WTC11 (cell line): Measurements from ENCODE around the gene TSSK2. TPM values are rescaled to one million over a fixed set of nuclear protein-coding genes. Genes with fewer than 3 reads are reported as not detected.

ENCODE experiments used
- ATAC-seq: fragments of 200-7000 bp; cut with Tn5 transposase; 2 replicates; pipeline ENCODE4 v1.10.0; 2021; ENCODE audit warnings: mild to moderate bottlenecking, moderate library complexity
- CTCF ChIA-PET: fragments of 300-600 bp; sonication (Branson Sonifier 250); formaldehyde crosslinking; loops from one replicate; lab custom pipeline; 2021; ENCODE audit warnings: antibody characterized with exemption; lab: Charles Lee
- POLR2A ChIA-PET: fragments of 350-600 bp; sonication (Branson Sonifier 250); formaldehyde crosslinking; loops from one replicate; lab custom pipeline; 2021; ENCODE audit warnings: antibody characterized with exemption; lab: Charles Lee
- DNase-seq: peaks from one replicate; pipeline ENCODE4 v3.0.0; 2021; ENCODE audit warnings: low spot score
- H3K27ac Mint-ChIP-seq: 2 replicates; pipeline ENCODE4 v1.8.0; 2021; ENCODE audit warnings: mixed read lengths
- H3K27me3 Mint-ChIP-seq: 2 replicates; pipeline ENCODE4 v1.8.0; 2021; ENCODE audit warnings: low read depth, mild to moderate bottlenecking, moderate library complexity, mixed read lengths
- H3K36me3 Mint-ChIP-seq: 2 replicates; pipeline ENCODE4 v1.8.0; 2021; ENCODE audit warnings: mixed read lengths
- H3K4me1 Mint-ChIP-seq: 2 replicates; pipeline ENCODE4 v1.8.0; 2022; ENCODE audit warnings: mixed read lengths
- H3K4me3 Mint-ChIP-seq: 2 replicates; pipeline ENCODE4 v1.8.0; 2021; ENCODE audit warnings: mild to moderate bottlenecking, moderate library complexity, mixed read lengths
- H3K9me3 Mint-ChIP-seq: 2 replicates; pipeline ENCODE4 v1.8.0; 2021; ENCODE audit warnings: mixed read lengths
- CREB1 ChIP-seq: sonication (generic); formaldehyde crosslinking; IDR thresholded peaks from 2 replicates; pipeline ENCODE4 v1.8.0; 2023; ENCODE audit warnings: mild to moderate bottlenecking, missing genetic modification reagents
- EMX1 ChIP-seq: fragments of 250-450 bp; sonication (Bioruptor Pico); IDR thresholded peaks from 2 replicates; pipeline ENCODE4 v1.8.0; 2021; ENCODE audit warnings: mild to moderate bottlenecking
- FOXK1 ChIP-seq: sonication (generic); formaldehyde crosslinking; IDR thresholded peaks from 2 replicates; pipeline ENCODE4 v1.8.0; 2022; ENCODE audit warnings: mild to moderate bottlenecking, moderate library complexity, missing genetic modification reagents
- NFATC4 ChIP-seq: fragments of 250-450 bp; sonication (Bioruptor Pico); IDR thresholded peaks from 2 replicates; pipeline ENCODE4 v1.9.0; 2021; ENCODE audit warnings: mild to moderate bottlenecking
- NR1H2 ChIP-seq: sonication (generic); formaldehyde crosslinking; IDR thresholded peaks from 2 replicates; pipeline ENCODE4 v1.9.0; 2021; ENCODE audit warnings: mild to moderate bottlenecking, moderate library complexity, missing genetic modification reagents
- OVOL2 ChIP-seq: fragments of 250-450 bp; sonication (Bioruptor Pico); IDR thresholded peaks from 2 replicates; pipeline ENCODE4 v1.9.0; 2021; ENCODE audit warnings: mild to moderate bottlenecking, borderline replicate concordance
- PRRX2 ChIP-seq: fragments of 250-450 bp; sonication (Bioruptor Pico); IDR thresholded peaks from 2 replicates; pipeline ENCODE4 v1.8.0; 2021; ENCODE audit warnings: mild to moderate bottlenecking
- TEAD1 ChIP-seq: sonication (generic); formaldehyde crosslinking; IDR thresholded peaks from 2 replicates; pipeline ENCODE4 v1.8.0; 2022; ENCODE audit warnings: mild to moderate bottlenecking, missing genetic modification reagents
- TEAD4 ChIP-seq: sonication (generic); formaldehyde crosslinking; IDR thresholded peaks from 2 replicates; pipeline ENCODE4 v1.8.0; 2022; ENCODE audit warnings: mild to moderate bottlenecking, missing genetic modification reagents
- ZNF121 ChIP-seq: sonication (generic); formaldehyde crosslinking; IDR thresholded peaks from 2 replicates; pipeline ENCODE4 v1.8.0; 2023; ENCODE audit warnings: missing genetic modification reagents
- ZNF138 ChIP-seq: sonication (generic); formaldehyde crosslinking; conservative IDR thresholded peaks from 2 replicates; pipeline ENCODE4 v1.8.1; 2022; ENCODE audit warnings: mild to moderate bottlenecking, moderate library complexity, missing genetic modification reagents
- ZNF396 ChIP-seq: fragments of 250-450 bp; sonication (Bioruptor Pico); IDR thresholded peaks from 2 replicates; pipeline ENCODE4 v1.8.0; 2021; ENCODE audit warnings: mild to moderate bottlenecking, moderate library complexity, borderline replicate concordance
- ZNF416 ChIP-seq: fragments of 250-450 bp; sonication (Bioruptor Pico); IDR thresholded peaks from 2 replicates; pipeline ENCODE4 v1.9.0; 2021; ENCODE audit warnings: mild to moderate bottlenecking, inconsistent platforms
- ZNF423 ChIP-seq: fragments of 250-450 bp; sonication (Bioruptor Pico); IDR thresholded peaks from 2 replicates; pipeline ENCODE4 v2.1.2; 2022; ENCODE audit warnings: mild to moderate bottlenecking, moderate library complexity
- total RNA-seq: library from RNA; stranded (reverse); gene quantifications from 3 replicates; pipeline ENCODE4 v1.2.3, GENCODE V29; 2021
- TF ChIP-seq, protein P1 (sequence below): fragments of 250-450 bp; sonication (Bioruptor Pico); IDR thresholded peaks from 2 replicates; pipeline ENCODE4 v1.8.0; 2021; ENCODE audit warnings: mild to moderate bottlenecking
- TF ChIP-seq, protein P2 (sequence below): fragments of 250-450 bp; sonication (Bioruptor Pico); conservative IDR thresholded peaks from 2 replicates; pipeline ENCODE4 v1.9.0; 2021; ENCODE audit warnings: mild to moderate bottlenecking
- TF ChIP-seq, protein P3 (sequence below): sonication (generic); formaldehyde crosslinking; IDR thresholded peaks from 2 replicates; pipeline ENCODE4 v1.8.1; 2023; ENCODE audit warnings: mild to moderate bottlenecking, missing genetic modification reagents
- TF ChIP-seq, protein P4 (sequence below): sonication (generic); formaldehyde crosslinking; IDR thresholded peaks from 2 replicates; pipeline ENCODE4 v1.8.1; 2023; ENCODE audit warnings: mild to moderate bottlenecking, moderate library complexity, missing genetic modification reagents
- TF ChIP-seq, protein P5 (sequence below): sonication (generic); formaldehyde crosslinking; IDR thresholded peaks from 2 replicates; pipeline ENCODE4 v1.8.0; 2022; ENCODE audit warnings: mild to moderate bottlenecking, missing genetic modification reagents
- TF ChIP-seq, protein P6 (sequence below): sonication (generic); formaldehyde crosslinking; IDR thresholded peaks from 2 replicates; pipeline ENCODE4 v1.8.0; 2022; ENCODE audit warnings: mild to moderate bottlenecking, missing genetic modification reagents
- TF ChIP-seq, protein P7 (sequence below): sonication (generic); formaldehyde crosslinking; IDR thresholded peaks from 2 replicates; pipeline ENCODE4 v1.8.1; 2022; ENCODE audit warnings: low read depth, mild to moderate bottlenecking, moderate library complexity, missing genetic modification reagents, borderline replicate concordance

Gene TSSK2
- total RNA-seq, 1 experiment from 2014 or later = not detected

DNA sequence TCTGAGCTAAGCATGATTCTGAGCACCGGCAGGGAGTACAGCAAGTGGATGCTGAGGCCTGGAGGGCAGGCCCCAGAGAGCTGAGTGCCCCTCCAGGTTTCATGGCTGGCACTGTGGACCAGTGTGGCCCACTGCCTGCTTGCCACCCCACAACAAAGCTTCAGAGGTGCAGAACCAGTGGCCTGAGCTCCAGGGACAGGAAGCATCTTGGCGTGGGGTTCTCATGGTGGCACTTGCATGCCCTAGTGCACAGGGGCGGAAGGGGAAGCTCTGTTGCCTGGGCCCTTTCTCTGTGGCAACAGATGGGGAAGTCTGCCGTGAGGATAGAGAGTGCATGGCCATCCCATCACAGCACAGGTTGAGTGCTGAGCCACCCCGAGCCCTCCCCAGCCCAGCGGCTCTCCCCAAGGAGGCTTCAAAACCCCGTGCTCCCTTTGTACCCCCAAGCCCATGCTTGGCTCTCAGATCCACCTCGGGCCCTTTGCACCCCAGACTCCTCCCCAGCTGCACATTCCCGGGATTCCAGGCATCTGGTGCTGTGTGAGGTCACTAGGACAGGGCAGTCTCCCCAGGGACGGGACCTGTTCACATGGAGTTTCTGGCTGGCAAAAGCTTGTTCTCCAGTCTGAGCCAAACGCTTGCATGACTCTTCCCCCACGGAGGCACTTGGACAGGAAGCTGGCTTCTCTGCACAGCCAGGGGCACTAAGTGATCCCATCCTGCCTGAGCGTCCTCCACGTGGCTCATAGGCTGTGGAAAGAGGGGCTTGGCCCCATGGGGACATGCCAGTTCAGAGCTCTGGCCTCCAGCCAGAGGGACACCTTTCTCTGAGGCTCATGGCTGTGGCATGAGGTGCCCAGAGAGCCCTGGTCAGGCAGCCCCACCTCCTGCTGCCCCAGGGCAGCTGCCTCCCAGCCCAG, 43.3 kb downstream of the TSSK2 start:
- ATAC-seq (peak; percentile 3), DNase-seq (peak; percentile 59)
- CTCF ChIA-PET = interaction anchor here (0.5 to 2.5 kb wide), 2 partner anchors 30 to 164 kb away, joined by 3 to 9 read pairs; partner anchors contain the start of gene ESS2
- H3K36me3 Mint-ChIP-seq = no peaks in the 10 kb centered on the region; the same call in 1 of the 2 replicates
- H3K9me3 Mint-ChIP-seq = no peaks in the 10 kb centered on the region
- H3K27me3 Mint-ChIP-seq = peaks cover 16% of the 10 kb centered on the region
- POLR2A ChIA-PET = interaction anchor here (0.7 to 1.1 kb wide), 3 partner anchors 27 to 117 kb away, joined by 3 to 4 read pairs (median 3); partner anchors contain the start of genes CLTCL1 and ESS2
- peak overlapping the region; percentile 79 for H3K27ac Mint-ChIP-seq
- H3K4me1 Mint-ChIP-seq = peaks cover 51% of the 10 kb centered on the region
- H3K4me3 Mint-ChIP-seq = peak overlapping the region; percentile 95
- TF ChIP-seq, protein P1, sequence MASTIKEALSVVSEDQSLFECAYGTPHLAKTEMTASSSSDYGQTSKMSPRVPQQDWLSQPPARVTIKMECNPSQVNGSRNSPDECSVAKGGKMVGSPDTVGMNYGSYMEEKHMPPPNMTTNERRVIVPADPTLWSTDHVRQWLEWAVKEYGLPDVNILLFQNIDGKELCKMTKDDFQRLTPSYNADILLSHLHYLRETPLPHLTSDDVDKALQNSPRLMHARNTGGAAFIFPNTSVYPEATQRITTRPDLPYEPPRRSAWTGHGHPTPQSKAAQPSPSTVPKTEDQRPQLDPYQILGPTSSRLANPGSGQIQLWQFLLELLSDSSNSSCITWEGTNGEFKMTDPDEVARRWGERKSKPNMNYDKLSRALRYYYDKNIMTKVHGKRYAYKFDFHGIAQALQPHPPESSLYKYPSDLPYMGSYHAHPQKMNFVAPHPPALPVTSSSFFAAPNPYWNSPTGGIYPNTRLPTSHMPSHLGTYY = 0 out of 2 replicates have a peak, but pooled peaks have one; percentile 76
- TF ChIP-seq TEAD4 (CRISPR knock-in tag) = peak; percentile 75; the same call in 1 of the 2 replicates
- TF ChIP-seq, protein P2, sequence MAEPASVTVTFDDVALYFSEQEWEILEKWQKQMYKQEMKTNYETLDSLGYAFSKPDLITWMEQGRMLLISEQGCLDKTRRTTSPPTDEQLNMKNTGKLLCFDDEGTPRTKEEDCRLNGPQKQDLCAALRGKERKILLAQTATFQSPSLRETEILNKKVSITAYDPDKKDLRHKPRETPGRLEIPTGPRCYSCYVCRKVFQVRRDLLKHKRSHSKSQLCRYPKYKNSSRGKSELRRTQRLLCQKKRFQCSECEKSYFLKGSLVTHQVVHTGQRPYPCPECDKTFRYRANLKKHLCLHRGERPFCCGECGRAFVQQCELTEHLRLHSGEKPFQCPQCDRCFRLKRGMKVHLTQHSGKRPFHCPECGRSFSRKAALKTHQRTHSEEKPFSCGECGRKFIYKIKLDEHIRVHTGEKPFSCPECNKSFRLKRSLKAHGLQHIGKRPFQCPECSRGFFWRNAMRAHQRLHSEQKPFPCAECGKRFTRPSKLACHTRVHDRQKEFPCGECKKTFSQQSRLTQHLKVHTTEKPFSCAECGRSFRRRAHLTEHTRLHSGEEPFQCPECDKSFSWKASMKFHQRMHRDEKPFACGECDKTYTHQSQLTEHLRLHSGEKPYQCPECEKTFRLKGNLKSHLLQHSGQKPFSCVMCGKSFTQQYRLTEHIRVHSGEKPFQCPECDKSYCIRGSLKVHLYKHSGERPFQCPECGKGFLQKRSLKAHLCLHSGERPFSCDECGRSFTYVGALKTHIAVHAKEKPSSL (CRISPR knock-in tag) = no peak
- 0 out of 2 replicates have a peak, but pooled peaks have one; percentile 14 for TF ChIP-seq ZNF121 (CRISPR knock-in tag)
- peak; percentile 81 for TF ChIP-seq TEAD1 (CRISPR knock-in tag)
- 0 out of 2 replicates have a peak, but pooled peaks have one; percentile 27 for TF ChIP-seq EMX1 (CRISPR knock-in tag)
- no peak for TF ChIP-seq OVOL2 (CRISPR knock-in tag)
- 0 out of 2 replicates have a peak, but pooled peaks have one; percentile 39 for TF ChIP-seq ZNF416

DNA sequence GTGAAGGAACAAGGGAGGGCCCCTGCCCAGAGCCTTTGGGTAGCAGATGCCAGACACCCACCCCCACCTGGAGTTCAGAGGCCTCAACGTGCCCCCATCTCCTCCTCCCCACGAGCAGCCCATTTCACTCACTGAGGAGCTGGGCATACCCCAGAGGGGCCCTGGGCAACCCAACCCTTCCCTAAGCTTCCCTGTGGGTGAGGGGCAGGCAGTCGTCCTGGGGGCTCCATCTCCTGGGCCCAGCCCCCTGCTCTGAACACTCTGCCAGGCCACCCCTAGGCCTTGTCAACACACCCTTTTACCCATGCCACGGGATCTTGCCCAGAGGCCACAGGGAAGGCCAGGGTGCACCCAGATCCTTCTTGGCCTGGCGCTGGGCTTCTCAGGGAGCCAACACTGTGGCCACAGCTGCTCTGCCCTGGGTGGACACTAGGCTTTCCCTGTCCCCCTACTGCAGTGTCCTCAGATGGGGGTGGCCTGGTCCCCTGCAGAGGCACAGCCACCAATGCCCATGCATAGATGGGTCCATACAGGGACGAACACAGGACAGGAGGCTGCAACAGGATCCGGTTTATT, 44.0 kb downstream of the TSSK2 start:
- ATAC-seq (no peak), DNase-seq (no peak)
- Mint-ChIP-seq H3K9me3 (no peaks in the 10 kb centered on the region), H3K4me3 (no peak overlapping the region), H3K36me3 (no peaks in the 10 kb centered on the region; the same call in 1 of the 2 replicates), H3K27me3 (peaks cover 8% of the 10 kb centered on the region), H3K27ac (no peak overlapping the region), H3K4me1 (peaks cover 53% of the 10 kb centered on the region)
- ChIA-PET POLR2A (no interaction called here), CTCF (interaction anchor here (0.5 to 2.5 kb wide), 2 partner anchors 30 to 163 kb away, joined by 3 to 9 read pairs; partner anchors contain the start of gene ESS2)
- TF ChIP-seq, protein P3, sequence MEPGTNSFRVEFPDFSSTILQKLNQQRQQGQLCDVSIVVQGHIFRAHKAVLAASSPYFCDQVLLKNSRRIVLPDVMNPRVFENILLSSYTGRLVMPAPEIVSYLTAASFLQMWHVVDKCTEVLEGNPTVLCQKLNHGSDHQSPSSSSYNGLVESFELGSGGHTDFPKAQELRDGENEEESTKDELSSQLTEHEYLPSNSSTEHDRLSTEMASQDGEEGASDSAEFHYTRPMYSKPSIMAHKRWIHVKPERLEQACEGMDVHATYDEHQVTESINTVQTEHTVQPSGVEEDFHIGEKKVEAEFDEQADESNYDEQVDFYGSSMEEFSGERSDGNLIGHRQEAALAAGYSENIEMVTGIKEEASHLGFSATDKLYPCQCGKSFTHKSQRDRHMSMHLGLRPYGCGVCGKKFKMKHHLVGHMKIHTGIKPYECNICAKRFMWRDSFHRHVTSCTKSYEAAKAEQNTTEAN (CRISPR knock-in tag) = no peak
- no peak for TF ChIP-seq CREB1 (CRISPR knock-in tag)
- TF ChIP-seq ZNF396 (CRISPR knock-in tag) = no peak
- TF ChIP-seq, protein P4, sequence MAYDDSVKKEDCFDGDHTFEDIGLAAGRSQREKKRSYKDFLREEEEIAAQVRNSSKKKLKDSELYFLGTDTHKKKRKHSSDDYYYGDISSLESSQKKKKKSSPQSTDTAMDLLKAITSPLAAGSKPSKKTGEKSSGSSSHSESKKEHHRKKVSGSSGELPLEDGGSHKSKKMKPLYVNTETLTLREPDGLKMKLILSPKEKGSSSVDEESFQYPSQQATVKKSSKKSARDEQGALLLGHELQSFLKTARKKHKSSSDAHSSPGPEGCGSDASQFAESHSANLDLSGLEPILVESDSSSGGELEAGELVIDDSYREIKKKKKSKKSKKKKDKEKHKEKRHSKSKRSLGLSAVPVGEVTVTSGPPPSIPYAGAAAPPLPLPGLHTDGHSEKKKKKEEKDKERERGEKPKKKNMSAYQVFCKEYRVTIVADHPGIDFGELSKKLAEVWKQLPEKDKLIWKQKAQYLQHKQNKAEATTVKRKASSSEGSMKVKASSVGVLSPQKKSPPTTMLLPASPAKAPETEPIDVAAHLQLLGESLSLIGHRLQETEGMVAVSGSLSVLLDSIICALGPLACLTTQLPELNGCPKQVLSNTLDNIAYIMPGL (CRISPR knock-in tag) = no peak
- TF ChIP-seq TEAD1 (CRISPR knock-in tag) = no peak
- TF ChIP-seq, protein P5, sequence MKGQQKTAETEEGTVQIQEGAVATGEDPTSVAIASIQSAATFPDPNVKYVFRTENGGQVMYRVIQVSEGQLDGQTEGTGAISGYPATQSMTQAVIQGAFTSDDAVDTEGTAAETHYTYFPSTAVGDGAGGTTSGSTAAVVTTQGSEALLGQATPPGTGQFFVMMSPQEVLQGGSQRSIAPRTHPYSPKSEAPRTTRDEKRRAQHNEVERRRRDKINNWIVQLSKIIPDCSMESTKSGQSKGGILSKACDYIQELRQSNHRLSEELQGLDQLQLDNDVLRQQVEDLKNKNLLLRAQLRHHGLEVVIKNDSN (CRISPR knock-in tag) = no peak
- TF ChIP-seq NFATC4 (CRISPR knock-in tag) = no peak
- TF ChIP-seq EMX1 (CRISPR knock-in tag) = no peak
- TF ChIP-seq, protein P6, sequence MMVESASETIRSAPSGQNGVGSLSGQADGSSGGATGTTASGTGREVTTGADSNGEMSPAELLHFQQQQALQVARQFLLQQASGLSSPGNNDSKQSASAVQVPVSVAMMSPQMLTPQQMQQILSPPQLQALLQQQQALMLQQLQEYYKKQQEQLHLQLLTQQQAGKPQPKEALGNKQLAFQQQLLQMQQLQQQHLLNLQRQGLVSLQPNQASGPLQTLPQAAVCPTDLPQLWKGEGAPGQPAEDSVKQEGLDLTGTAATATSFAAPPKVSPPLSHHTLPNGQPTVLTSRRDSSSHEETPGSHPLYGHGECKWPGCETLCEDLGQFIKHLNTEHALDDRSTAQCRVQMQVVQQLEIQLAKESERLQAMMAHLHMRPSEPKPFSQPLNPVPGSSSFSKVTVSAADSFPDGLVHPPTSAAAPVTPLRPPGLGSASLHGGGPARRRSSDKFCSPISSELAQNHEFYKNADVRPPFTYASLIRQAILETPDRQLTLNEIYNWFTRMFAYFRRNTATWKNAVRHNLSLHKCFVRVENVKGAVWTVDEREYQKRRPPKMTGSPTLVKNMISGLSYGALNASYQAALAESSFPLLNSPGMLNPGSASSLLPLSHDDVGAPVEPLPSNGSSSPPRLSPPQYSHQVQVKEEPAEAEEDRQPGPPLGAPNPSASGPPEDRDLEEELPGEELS (CRISPR knock-in tag) = no peak
- TF ChIP-seq FOXK1 (CRISPR knock-in tag) = no peak
- TF ChIP-seq ZNF423 (CRISPR knock-in tag) = no peak
- no peak for TF ChIP-seq ZNF138 (CRISPR knock-in tag)
- TF ChIP-seq NR1H2 = no peak
- TF ChIP-seq PRRX2 (CRISPR knock-in tag) = no peak
- TF ChIP-seq, protein P7, sequence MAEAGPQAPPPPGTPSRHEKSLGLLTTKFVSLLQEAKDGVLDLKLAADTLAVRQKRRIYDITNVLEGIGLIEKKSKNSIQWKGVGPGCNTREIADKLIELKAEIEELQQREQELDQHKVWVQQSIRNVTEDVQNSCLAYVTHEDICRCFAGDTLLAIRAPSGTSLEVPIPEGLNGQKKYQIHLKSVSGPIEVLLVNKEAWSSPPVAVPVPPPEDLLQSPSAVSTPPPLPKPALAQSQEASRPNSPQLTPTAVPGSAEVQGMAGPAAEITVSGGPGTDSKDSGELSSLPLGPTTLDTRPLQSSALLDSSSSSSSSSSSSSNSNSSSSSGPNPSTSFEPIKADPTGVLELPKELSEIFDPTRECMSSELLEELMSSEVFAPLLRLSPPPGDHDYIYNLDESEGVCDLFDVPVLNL = no peak
